Skeletal muscle tissue (tissue), 4 donors: Measurements from ENCODE around the gene PSAT1. TPM values are rescaled to one million over a fixed set of nuclear protein-coding genes. Genes with fewer than 3 reads are reported as not detected.

Experiments
- H3K27ac ChIP-seq: one replicate; pipeline ENCODE4 v1.7.0; 2013; ENCODE audit warnings: mild to moderate bottlenecking, low read depth, low read length, inconsistent platforms
- H3K27me3 ChIP-seq, 3 donors: one replicate each; pipeline ENCODE4 v1.7.0; 2013; ENCODE audit warnings: low read length in 3 of 3; ENCODE audit not compliant: control insufficient read depth in 3 of 3, insufficient read depth in 3 of 3
- H3K36me3 ChIP-seq, 3 donors: one replicate each; pipeline ENCODE4 v1.7.0; 2013; ENCODE audit warnings: low read length in 3 of 3; ENCODE audit not compliant: control insufficient read depth in 3 of 3, insufficient read depth in 3 of 3
- H3K4me1 ChIP-seq, 3 donors: one replicate each; pipeline ENCODE4 v1.7.0; 2013; ENCODE audit warnings: low read length in 3 of 3, mild to moderate bottlenecking in 3 of 3; ENCODE audit not compliant: control insufficient read depth in 3 of 3, insufficient read depth in 3 of 3
- H3K4me3 ChIP-seq, 3 donors: one replicate each; pipeline ENCODE4 v1.7.0; 2013; ENCODE audit warnings: low read length in 3 of 3
- H3K9ac ChIP-seq, 3 donors: one replicate each; pipeline ENCODE4 v1.7.0; 2013; ENCODE audit warnings: low read length in 3 of 3, mild to moderate bottlenecking in 3 of 3, moderate library complexity in 2 of 3, low read depth in 1 of 3
- H3K9me3 ChIP-seq, 3 donors: one replicate each; pipeline ENCODE4 v1.7.0; 2013; ENCODE audit warnings: low read length in 3 of 3; ENCODE audit not compliant: control insufficient read depth in 3 of 3
- total RNA-seq: library from RNA; depleted of rRNA; stranded (reverse); fragments of >200 nt; gene quantifications from one replicate; pipeline ENCODE4 v1.2.3, GENCODE V29; 2014
- donor health status: Osteomylitis.

Gene PSAT1
- total RNA-seq, 1 donor from 2014 or later: 10.4 TPM

DNA sequence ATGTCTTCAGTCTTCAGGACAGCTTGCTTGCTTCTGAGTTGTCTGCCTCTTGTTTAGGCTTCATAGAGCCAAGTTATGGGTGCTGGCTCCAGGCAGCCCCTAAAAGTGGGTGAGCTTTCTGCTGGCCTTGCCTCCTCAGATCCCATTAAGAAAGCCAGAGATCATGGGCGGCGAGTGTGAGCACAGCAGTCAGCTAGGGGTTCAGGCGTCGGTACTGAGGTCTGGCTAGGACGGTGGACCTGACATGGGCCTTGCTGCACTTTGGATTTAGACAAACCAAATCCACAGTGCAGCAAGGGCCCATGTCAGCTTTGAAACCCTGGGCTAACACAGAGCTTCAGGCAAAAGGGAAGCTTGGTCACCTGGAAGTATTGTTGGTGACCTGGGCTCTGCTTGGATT lies 17.6 kb downstream of the PSAT1 start:
- H3K4me3 ChIP-seq: no peak overlapping the region
- H3K9me3 ChIP-seq: no peaks in the 10 kb centered on the region
- H3K27me3 ChIP-seq: no peaks in the 10 kb centered on the region
- no peaks in the 10 kb centered on the region for H3K36me3 ChIP-seq
- H3K9ac ChIP-seq: no peak overlapping the region
- peaks cover 0 to 5% (median 2%) of the 10 kb centered on the region in 3 donors for H3K4me1 ChIP-seq
- H3K27ac ChIP-seq: no peak overlapping the region

DNA sequence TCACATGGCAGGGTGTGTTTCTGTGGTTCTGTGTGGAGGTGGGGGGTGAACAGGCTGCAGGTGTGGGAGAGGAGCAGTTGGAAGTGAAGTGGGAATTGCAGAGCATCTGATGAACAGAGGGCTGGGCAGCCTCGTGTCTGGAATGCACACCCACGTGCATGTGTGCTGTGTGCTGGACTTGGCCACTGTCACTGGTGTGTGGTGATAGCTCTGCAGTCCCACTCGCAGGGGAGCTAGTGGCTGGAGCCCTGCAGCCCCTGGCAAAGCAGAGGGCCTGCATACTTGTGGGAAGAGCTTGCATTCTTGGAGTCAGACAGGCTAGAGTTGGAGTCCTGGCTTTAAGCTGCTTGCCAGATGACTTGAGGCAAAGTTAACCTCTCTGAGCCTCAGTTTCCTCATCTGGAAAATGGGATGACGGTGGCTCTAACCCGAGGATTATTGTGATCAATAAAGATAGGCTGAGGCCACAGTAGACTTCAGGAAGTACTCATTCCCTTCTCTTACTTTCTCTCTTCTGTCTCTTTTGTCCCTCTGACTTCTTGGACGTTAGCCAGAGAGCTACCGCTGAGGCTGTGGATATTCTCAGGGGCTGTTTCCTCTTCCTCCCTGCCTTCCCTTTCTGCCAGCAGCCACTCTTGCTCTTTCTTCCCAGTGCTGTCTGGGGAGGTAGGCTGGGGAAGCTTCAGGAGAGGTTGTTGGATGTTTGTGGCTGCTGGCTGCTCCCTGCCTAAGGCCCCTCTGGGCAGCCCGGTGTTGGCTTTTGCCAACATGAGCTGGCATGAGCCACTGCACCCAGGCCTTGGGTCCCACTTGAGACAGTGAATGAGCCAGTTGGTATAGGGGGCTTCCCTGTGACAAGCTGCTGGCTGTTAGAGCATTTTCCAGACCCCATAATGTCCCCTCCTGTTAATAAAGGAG lies 18.3 kb downstream of the PSAT1 start:
- H3K9me3 ChIP-seq: no peaks in the 10 kb centered on the region
- H3K27ac ChIP-seq: no peak overlapping the region
- peaks cover 0 to 5% (median 2%) of the 10 kb centered on the region in 3 donors for H3K4me1 ChIP-seq
- H3K27me3 ChIP-seq: no peaks in the 10 kb centered on the region
- H3K4me3 ChIP-seq: no peak overlapping the region
- H3K9ac ChIP-seq: no peak overlapping the region
- H3K36me3 ChIP-seq: no peaks in the 10 kb centered on the region

DNA sequence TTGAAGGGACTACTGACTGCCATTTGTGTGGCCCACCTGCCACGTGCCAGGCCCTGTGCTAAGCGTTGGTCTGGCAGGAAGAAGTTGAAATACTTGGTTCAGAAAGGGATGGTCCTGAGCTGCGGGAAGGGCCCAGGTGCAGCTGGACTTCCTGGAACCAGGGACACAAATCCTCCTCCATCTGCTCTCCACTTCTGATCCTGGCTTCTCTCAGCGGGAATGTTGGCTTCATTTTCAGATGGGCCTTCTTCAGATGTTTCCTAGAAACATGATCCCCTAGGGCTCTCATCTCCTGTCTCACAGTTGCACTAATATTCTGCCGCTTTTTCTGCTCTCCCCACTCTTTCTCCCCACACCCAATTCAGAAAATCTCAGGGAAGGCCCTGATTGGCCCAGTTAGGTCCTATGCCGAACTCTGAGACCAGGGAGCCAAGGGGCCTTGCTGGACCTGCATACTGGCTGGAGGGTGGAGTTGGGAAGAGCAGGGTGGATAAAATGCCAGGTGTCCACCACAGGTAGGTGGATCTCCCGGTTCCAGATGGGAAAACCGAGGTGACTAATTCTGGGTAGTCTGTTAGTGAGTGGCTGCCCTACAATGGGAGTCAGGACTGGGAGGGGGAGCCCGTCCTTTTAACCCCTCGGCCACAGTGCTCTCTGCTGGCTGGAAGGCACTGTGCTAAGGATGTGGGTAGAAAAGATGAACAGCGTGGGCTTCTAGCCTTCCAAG lies 19.4 kb downstream of the PSAT1 start:
- peaks cover 0 to 5% (median 2%) of the 10 kb centered on the region in 3 donors for H3K4me1 ChIP-seq
- no peak overlapping the region for H3K27ac ChIP-seq

DNA sequence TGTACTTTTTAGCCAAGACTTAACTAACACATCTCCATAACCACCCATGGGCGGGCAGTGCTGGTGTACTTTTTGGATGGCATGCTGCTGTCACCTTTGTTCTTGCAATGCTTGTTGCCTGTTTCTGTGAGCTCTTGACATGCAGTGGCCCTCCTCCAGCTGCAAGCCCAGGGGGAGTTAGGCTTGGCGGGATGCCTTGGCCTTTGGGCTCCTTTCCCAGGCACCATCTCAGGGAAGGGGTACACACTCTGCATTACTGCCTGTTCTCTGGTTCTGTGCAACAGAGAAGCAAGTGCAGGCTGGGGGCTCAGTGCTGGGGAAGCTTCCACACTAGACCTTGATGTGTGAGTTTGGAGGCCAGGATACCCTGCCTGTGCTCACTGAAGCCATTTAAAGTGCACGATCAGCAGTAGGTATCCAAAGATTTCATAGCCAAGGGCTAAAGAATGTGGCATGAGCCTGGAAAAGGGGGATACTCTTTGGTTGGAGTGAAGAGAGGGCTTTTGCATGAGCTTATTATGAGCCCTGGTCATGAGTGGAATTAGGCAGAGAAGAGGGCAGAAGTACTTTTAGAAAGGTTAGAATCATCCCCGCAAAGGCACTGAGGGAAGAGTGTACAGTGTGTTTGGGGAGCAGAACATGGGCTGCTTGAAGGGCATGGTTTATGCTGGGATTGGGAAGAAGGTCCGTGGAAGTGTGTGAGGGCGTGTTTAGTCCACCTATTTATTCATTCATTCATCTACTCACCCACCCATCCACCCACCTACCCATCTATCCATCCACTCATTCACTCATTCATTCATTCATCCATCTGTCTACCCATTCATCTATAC lies 22.5 kb downstream of the PSAT1 start:
- H3K27me3 ChIP-seq: no peaks in the 10 kb centered on the region
- no peak overlapping the region for H3K27ac ChIP-seq
- H3K4me1 ChIP-seq: peaks cover 0 to 5% (median 2%) of the 10 kb centered on the region in 3 donors
- no peaks in the 10 kb centered on the region for H3K9me3 ChIP-seq
- H3K9ac ChIP-seq: no peak overlapping the region
- H3K4me3 ChIP-seq: no peak overlapping the region
- no peaks in the 10 kb centered on the region for H3K36me3 ChIP-seq

More for the DNA sequence above, 19.4 kb downstream of the PSAT1 start:
- no peaks in the 10 kb centered on the region for H3K27me3 ChIP-seq
- no peaks in the 10 kb centered on the region for H3K9me3 ChIP-seq
- H3K9ac ChIP-seq: no peak overlapping the region
- no peaks in the 10 kb centered on the region for H3K36me3 ChIP-seq
- no peak overlapping the region for H3K4me3 ChIP-seq

DNA sequence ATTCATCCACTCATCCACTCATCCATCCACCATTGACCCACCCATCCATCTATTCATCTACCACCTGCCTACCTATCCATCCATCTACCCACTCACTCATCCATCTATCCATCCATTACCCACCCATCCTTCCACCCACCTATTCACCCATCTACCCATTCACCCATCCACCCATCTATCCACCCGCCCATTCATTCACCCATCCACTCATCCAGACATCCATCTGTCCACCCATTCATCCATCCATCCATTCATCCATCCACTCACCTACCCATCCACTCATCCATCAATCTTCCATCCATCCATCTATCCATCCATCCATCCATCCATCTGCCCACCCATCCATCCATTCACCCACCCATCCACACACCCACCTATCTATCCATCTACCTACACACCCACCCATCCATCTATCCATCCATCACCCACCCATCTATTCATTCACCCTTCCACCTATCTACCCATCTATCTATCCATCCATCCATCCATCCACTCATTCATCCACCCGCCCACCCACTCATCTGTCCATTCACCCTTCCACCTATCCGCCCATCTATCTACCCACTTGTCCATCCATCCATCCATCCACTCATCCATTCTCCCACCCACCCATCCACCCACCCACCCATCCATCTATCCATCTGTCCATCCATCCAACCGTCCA lies 23.2 kb downstream of the PSAT1 start:
- Histone ChIP-seq H3K4me1 (peaks cover 0 to 5% (median 2%) of the 10 kb centered on the region in 3 donors), H3K9me3 (no peaks in the 10 kb centered on the region), H3K27me3 (no peaks in the 10 kb centered on the region), H3K36me3 (no peaks in the 10 kb centered on the region), H3K4me3 (no peak overlapping the region), H3K9ac (no peak overlapping the region), H3K27ac (no peak overlapping the region)

DNA sequence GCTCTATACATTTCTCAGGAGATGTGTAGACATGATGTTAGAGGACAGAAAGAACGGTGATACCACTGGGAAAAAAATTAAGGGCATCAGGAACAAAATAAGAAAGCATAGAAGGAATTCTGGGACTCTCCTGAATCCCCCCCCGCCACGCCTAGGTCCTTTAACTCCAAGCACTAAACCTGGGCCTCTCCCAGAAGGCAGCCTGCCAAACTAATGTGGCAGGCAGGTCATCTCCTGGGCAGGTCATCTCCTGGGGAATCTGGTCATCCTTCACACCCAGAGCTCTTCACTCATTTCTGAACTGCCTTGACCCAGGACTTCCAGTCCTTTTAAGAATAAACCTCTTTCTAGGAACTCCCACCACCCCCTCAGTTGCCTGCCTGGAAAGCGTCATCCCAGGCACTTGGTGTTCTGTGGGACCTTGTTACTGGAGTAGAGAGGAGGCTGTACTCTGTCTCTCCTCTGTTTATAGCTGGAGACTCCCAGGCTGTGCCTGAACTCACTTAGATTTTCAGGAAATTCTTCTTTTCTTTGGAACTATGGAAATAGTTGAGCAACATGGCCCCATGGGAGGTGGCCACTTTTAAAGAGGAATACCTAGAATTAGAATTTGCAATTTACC lies 24.1 kb downstream of the PSAT1 start:
- no peak overlapping the region for H3K9ac ChIP-seq
- no peaks in the 10 kb centered on the region for H3K36me3 ChIP-seq
- no peaks in the 10 kb centered on the region for H3K27me3 ChIP-seq
- no peaks in the 10 kb centered on the region for H3K4me1 ChIP-seq
- H3K27ac ChIP-seq: no peak overlapping the region
- H3K9me3 ChIP-seq: no peaks in the 10 kb centered on the region
- H3K4me3 ChIP-seq: no peak overlapping the region

DNA sequence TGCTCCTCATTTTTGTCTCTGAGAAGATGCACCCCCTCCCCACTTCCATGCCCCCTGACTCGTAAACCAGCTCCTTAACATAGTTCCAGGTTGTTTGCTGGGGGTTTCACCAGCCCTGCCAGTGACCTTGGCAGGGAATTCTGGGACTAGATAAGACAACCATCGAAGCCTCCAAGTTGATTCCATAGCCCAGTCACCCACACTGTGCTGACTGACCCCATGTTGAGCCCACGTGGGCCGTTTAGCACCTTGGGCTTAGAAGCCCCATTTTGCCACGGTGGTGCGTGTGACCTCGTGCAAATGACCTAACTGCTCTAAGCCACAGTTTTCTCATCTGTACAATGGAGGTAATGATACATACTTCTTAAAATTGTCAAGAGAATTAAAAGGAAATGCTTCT lies 24.6 kb downstream of the PSAT1 start:
- Histone ChIP-seq H3K27me3 (no peaks in the 10 kb centered on the region), H3K9ac (no peak overlapping the region), H3K36me3 (no peaks in the 10 kb centered on the region), H3K4me1 (no peaks in the 10 kb centered on the region), H3K27ac (no peak overlapping the region), H3K9me3 (no peaks in the 10 kb centered on the region), H3K4me3 (no peak overlapping the region)

DNA sequence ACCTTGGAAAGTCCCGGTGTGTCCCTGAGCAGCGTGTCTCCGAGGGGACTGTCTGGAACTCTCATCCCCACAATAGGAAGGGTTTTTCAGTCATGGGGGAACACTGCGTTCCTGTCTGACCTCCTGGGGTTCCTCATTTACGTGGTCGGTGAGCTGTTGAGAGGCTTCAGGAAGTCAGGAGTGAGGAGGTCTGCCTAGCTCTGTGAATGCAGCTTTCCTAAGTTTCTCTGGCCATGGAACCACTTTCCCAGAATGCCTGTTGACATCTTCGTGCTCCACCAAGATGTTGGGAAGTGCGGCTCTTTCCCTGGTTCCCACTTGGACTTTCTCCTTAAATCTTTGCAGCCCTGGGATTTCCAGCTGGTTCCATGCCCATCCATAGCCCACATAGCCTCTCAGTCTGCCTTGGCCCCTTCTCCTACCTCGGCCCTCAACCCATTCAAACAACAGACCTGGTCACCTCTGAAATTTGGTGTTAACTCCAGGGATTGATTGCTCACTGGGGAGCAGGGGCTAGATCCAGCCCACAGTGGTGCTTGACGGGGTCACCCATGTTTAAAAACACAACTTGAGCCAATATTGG lies 27.2 kb downstream of the PSAT1 start:
- Histone ChIP-seq H3K36me3 (no peaks in the 10 kb centered on the region), H3K27me3 (no peaks in the 10 kb centered on the region), H3K9ac (no peak overlapping the region), H3K27ac (no peak overlapping the region), H3K4me3 (no peak overlapping the region), H3K9me3 (no peaks in the 10 kb centered on the region), H3K4me1 (no peaks in the 10 kb centered on the region)

DNA sequence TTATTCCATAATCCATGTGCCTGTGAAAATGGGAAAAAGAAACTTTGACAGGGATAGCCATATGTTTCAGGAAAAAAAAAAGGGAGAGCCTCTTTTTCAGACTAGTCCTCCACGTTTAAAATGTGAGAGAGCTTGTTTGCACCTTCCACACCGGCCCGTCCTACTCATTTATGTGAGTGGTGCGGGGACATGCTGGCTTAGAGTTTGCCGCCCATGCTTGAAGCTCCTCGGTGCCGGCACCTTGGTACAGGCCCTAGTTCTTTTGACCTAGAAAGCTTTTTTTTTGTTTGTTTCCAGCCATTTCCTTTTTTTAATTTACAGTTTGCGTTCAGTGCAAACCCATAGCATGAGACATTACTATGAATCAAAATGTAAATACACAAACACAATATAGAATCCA lies 27.8 kb downstream of the PSAT1 start:
- no peaks in the 10 kb centered on the region for H3K36me3 ChIP-seq
- no peaks in the 10 kb centered on the region for H3K9me3 ChIP-seq
- no peak overlapping the region for H3K4me3 ChIP-seq
- H3K27me3 ChIP-seq: no peaks in the 10 kb centered on the region
- no peak overlapping the region for H3K27ac ChIP-seq
- no peaks in the 10 kb centered on the region for H3K4me1 ChIP-seq
- H3K9ac ChIP-seq: no peak overlapping the region
